Panc1 (cell line): Measurements from ENCODE around the gene HAUS5. TPM values are rescaled to one million over a fixed set of nuclear protein-coding genes. Genes with fewer than 3 reads are reported as not detected.
A peak's percentile ranks its signal among the peaks of the same experiment; 100 is the strongest.

Experiments
- ATAC-seq: fragments of 200-7000 bp; cut with Tn5 transposase; 2 replicates; pipeline ENCODE4 v1.9.1; 2020; ENCODE audit warnings: mild to moderate bottlenecking, moderate library complexity
- BruUV-seq: library from RNA; stranded (reverse); fragments of 400-500 nt; replicated peaks from 2 replicates; lab custom pipeline; 2021; lab: Mats Ljungman, UMichigan
- CTCF ChIA-PET: fragments of 300-600 bp; sonication (Branson Sonifier 250); formaldehyde crosslinking; loops from one replicate; lab custom pipeline; 2022; ENCODE audit warnings: antibody characterized with exemption; lab: Charles Lee
- POLR2A ChIA-PET: fragments of 300-600 bp; sonication (Branson Sonifier 250); formaldehyde crosslinking; loops from one replicate; lab custom pipeline; 2022; ENCODE audit warnings: antibody characterized with exemption; lab: Charles Lee
- DNase-seq: peaks from one replicate; pipeline ENCODE4 v3.0.0-alpha.2; 2010; ENCODE audit warnings: low read depth, low spot score
- H3K27ac ChIP-seq: 2 replicates; pipeline ENCODE4 v1.5.1; 2011; ENCODE audit warnings: mild to moderate bottlenecking, low read length, inconsistent platforms
- H3K27me3 ChIP-seq: fragments of 200-500 bp; sonication (Bioruptor generic); 2 replicates; pipeline ENCODE4 v1.6.0; 2014; ENCODE audit warnings: low read length, inconsistent platforms; ENCODE audit not compliant: control insufficient read depth, insufficient read depth
- H3K36me3 ChIP-seq: fragments of 200-500 bp; sonication (Bioruptor generic); 2 replicates; pipeline ENCODE4 v1.5.1; 2014; ENCODE audit warnings: inconsistent platforms, mild to moderate bottlenecking, low read length, moderate library complexity; ENCODE audit not compliant: control insufficient read depth, insufficient read depth
- H3K4me1 ChIP-seq: 2 replicates; pipeline ENCODE4 v1.5.1; 2011; ENCODE audit warnings: inconsistent platforms, mild to moderate bottlenecking, low read length, moderate library complexity; ENCODE audit not compliant: control insufficient read depth, insufficient read depth
- H3K4me3 ChIP-seq, 2 experiments: 2 replicates each; pipeline ENCODE4 v1.5.1; 2011 to 2012; ENCODE audit warnings: low read depth in 2 of 2, low read length in 2 of 2, mild to moderate bottlenecking in 2 of 2, inconsistent platforms in 1 of 2, moderate library complexity in 1 of 2
- H3K9me3 ChIP-seq: fragments of 200-500 bp; sonication (Bioruptor generic); 2 replicates; pipeline ENCODE4 v1.5.1; 2014; ENCODE audit warnings: low read depth, mild to moderate bottlenecking, inconsistent platforms, low read length, moderate library complexity; ENCODE audit not compliant: control insufficient read depth, insufficient read depth
- CTCF ChIP-seq: fragments of 450-650 bp; IDR thresholded peaks from 2 replicates; pipeline ENCODE4 v1.5.1; 2017; ENCODE audit warnings: mild to moderate bottlenecking
- POLR2AphosphoS5 ChIP-seq: IDR thresholded peaks from 2 replicates; pipeline ENCODE4 v1.6.1; 2012; ENCODE audit warnings: mild to moderate bottlenecking, low read depth, low read length, moderate library complexity
- REST ChIP-seq, 2 experiments: IDR thresholded peaks; 2 replicates each; pipeline ENCODE4 v1.6.1; 2011 to 2012; ENCODE audit warnings: low read depth in 2 of 2, control low read depth in 1 of 2, low read length in 1 of 2, mild to moderate bottlenecking in 1 of 2, moderate library complexity in 1 of 2; ENCODE audit not compliant: insufficient read depth in 1 of 2
- SIN3A ChIP-seq: IDR thresholded peaks from 2 replicates; pipeline ENCODE4 v1.6.1; 2012; ENCODE audit warnings: low read depth, mild to moderate bottlenecking, low read length, moderate library complexity, borderline replicate concordance; ENCODE audit not compliant: insufficient read depth
- TCF7L2 ChIP-seq: IDR thresholded peaks from 2 replicates; pipeline ENCODE4 v1.6.1; 2011; ENCODE audit warnings: mild to moderate bottlenecking, low read depth, low read length, inconsistent platforms
- in situ Hi-C: cut with HindIII; loops from 2 replicates; pipeline ENCODE4 v1.10.0; 2016; ENCODE audit warnings: low sequenced_read_pairs, low pct_unique_long_range_greater_than_20kb
- intact Hi-C: fragments of 100-400 bp; cut with micrococcal nuclease; formaldehyde crosslinking; loops from one replicate; pipeline ENCODE4 v1.10.0; 2022; ENCODE audit not compliant: unreplicated experiment
- total RNA-seq: library from RNA; stranded (reverse); gene quantifications from one replicate; pipeline ENCODE4 v1.2.1, GENCODE V29; 2021; ENCODE audit not compliant: unreplicated experiment

The HAUS5 gene
- total RNA-seq, 1 experiment from 2014 or later, result 23.2 TPM

DNA sequence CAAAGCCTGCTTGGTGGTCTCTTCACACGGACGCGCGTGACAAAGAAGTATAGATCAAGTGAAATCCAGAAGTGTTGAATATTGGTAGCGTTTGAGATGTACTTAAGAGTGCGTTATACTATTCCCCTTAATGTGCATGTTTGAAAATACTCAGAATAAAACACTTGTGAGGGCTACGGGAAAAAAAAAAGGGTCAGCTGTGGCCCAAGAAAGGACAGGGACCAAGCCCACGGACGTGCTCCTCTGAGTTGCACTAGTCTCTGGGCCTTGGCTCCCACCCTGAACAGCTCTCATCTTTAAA, 15.7 kb downstream of the HAUS5 start:
- Histone ChIP-seq H3K4me3 (peak overlapping the region; percentile 84 to 99), H3K4me1 (peaks cover 4% of the 10 kb centered on the region; the same call in 1 of the 2 replicates), H3K9me3 (no peaks in the 10 kb centered on the region), H3K27ac (peak overlapping the region; percentile 93), H3K27me3 (no peaks in the 10 kb centered on the region), H3K36me3 (peaks cover 8% of the 10 kb centered on the region)
- TF ChIP-seq CTCF, result no peak
- TF ChIP-seq REST (IDR thresholded peaks at IDR 0.05; ENCODE audit: insufficient read depth in 1 of 2, low read depth in 2 of 2, low read length in 1 of 2), result no peak
- no peak for TF ChIP-seq POLR2AphosphoS5
- no peak for TF ChIP-seq TCF7L2
- TF ChIP-seq SIN3A, result no peak
- ChIA-PET CTCF (no interaction called here), POLR2A (no interaction called here)
- intact Hi-C loops (no loop called here), in situ Hi-C loops (no loop called here)
- no peak for DNase-seq
- TSS peak; percentile 100 for BruUV-seq
- no peak for ATAC-seq

GRCh38 chr19:35628565-35629331, 16.2 kb downstream of the HAUS5 start, which contains the start of gene RBM42:
RBM42 (plus strand) TSS chr19:35629036; CDS start chr19:35629154, 118 bp downstream.
- peaks cover 4% of the 10 kb centered on the region; the same call in 1 of the 2 replicates for H3K4me1 ChIP-seq
- ChIA-PET POLR2A (no interaction called here), CTCF (no interaction called here)
- no peaks in the 10 kb centered on the region for H3K9me3 ChIP-seq
- in situ Hi-C loops, result no loop called here
- no TSS peak for BruUV-seq
- TF ChIP-seq SIN3A, result peak; percentile 64; the same call in 1 of the 2 replicates
- peak; percentile 74; the same call in 1 of the 2 replicates for TF ChIP-seq POLR2AphosphoS5
- TF ChIP-seq CTCF, result no peak
- TF ChIP-seq TCF7L2, result peak; percentile 39; the same call in 1 of the 2 replicates
- 0 out of 4 replicates have a peak, but pooled peaks of 1 of the 2 experiments have one; percentile 25 for TF ChIP-seq REST (IDR thresholded peaks at IDR 0.05; ENCODE audit: insufficient read depth in 1 of 2, low read depth in 2 of 2, low read length in 1 of 2)
- peak within 1 kb of the TSS; percentile 84 to 99 for H3K4me3 ChIP-seq
- intact Hi-C loops, result no loop called here
- peak within 1 kb of the TSS; percentile 93 for H3K27ac ChIP-seq
- DNase-seq (peak; percentile 94), ATAC-seq (peak; percentile 100)
- peaks cover 8% of the 10 kb centered on the region for H3K36me3 ChIP-seq
- no peaks in the 10 kb centered on the region for H3K27me3 ChIP-seq
